SK-N-SH (cell line): ENCODE measurements around the gene TRAF5. TPM values are rescaled to one million over a fixed set of nuclear protein-coding genes. Genes with fewer than 3 reads are reported as not detected.
A peak's percentile ranks its signal among the peaks of the same experiment; 100 is the strongest.

Experiments used
- CTCF ChIA-PET: fragments of 300-600, 350-600 bp; formaldehyde crosslinking; extraction: SDS; loops from one replicate; lab custom pipeline; 2021; lab: Yijun Ruan, JAX
- POLR2A ChIA-PET: fragments of 350-600 bp; sonication (Branson Sonifier 250); formaldehyde crosslinking; extraction: SDS; loops from one replicate; lab custom pipeline; 2020; ENCODE audit warnings: antibody characterized with exemption, inconsistent platforms; lab: Yijun Ruan, JAX
- DNase-seq: peaks from one replicate; pipeline ENCODE4 v3.0.0; 2012
- H2AFZ ChIP-seq: fragments of 200-600 bp; sonication (generic); 2 replicates; pipeline ENCODE4 v1.8.1; 2016; ENCODE audit warnings: antibody characterized with exemption, mild to moderate bottlenecking, low read depth
- H3F3A ChIP-seq: fragments of 200-600 bp; sonication (generic); replicated peaks from 2 replicates; pipeline ENCODE3; 2016; ENCODE audit warnings: antibody characterized with exemption, mild to moderate bottlenecking; ENCODE audit not compliant: insufficient read depth
- H3K27ac ChIP-seq, 2 experiments: fragments of 200-500 bp in 1 of 2; fragments of 200-600 bp in 1 of 2; sonication (Bioruptor generic) in 1 of 2; sonication (generic), shearing (Covaris generic) in 1 of 2; 2 replicates each; pipeline versions ENCODE4 v1.5.1 to v1.6.1; 2014 to 2016; ENCODE audit warnings: low read depth in 2 of 2, inconsistent platforms in 1 of 2, low read length in 1 of 2, mild to moderate bottlenecking in 1 of 2, mixed read lengths in 1 of 2
- H3K27me3 ChIP-seq: fragments of 200-600 bp; sonication (generic), shearing (Covaris generic); 2 replicates; pipeline ENCODE4 v1.6.1; 2016; ENCODE audit warnings: mixed run types; ENCODE audit not compliant: insufficient read depth
- H3K36me3 ChIP-seq, 2 experiments: fragments of 200-500 bp in 1 of 2; fragments of 200-600 bp in 1 of 2; sonication (Bioruptor generic) in 1 of 2; sonication (generic) in 1 of 2; replicated peaks in 1 of 2; 2 replicates each; pipeline versions ENCODE3 to v1.5.1; 2014 to 2016; ENCODE audit warnings: low read length in 1 of 2, mild to moderate bottlenecking in 1 of 2; ENCODE audit not compliant: insufficient read depth in 2 of 2, control insufficient read depth in 1 of 2
- H3K4me1 ChIP-seq, 2 experiments: fragments of 200-500 bp in 1 of 2; fragments of 200-600 bp in 1 of 2; sonication (Bioruptor generic) in 1 of 2; sonication (generic), shearing (Covaris generic) in 1 of 2; 2 replicates each; pipeline versions ENCODE4 v1.5.1 to v1.6.1; 2014 to 2016; ENCODE audit warnings: low read depth in 1 of 2, low read length in 1 of 2, mixed run types in 1 of 2; ENCODE audit not compliant: insufficient read depth in 2 of 2, control insufficient read depth in 1 of 2
- H3K4me2 ChIP-seq: fragments of 200-600 bp; sonication (generic), shearing (Covaris generic); 2 replicates; pipeline ENCODE4 v1.6.1; 2017; ENCODE audit warnings: mixed run types
- H3K4me3 ChIP-seq, 2 experiments: fragments of 200-500 bp in 1 of 2; fragments of 200-600 bp in 1 of 2; sonication (Bioruptor generic) in 1 of 2; sonication (generic), shearing (Covaris generic) in 1 of 2; 2 replicates each; pipeline versions ENCODE4 v1.5.1 to v1.8.1; 2014 to 2016; ENCODE audit warnings: low read depth in 2 of 2, inconsistent platforms in 1 of 2, low read length in 1 of 2, mild to moderate bottlenecking in 1 of 2, mixed read lengths in 1 of 2, moderate library complexity in 1 of 2
- H3K79me2 ChIP-seq: fragments of 200-600 bp; sonication (generic); 2 replicates; pipeline ENCODE4 v1.8.1; 2017; ENCODE audit warnings: mild to moderate bottlenecking; ENCODE audit not compliant: insufficient read depth
- H3K9ac ChIP-seq: fragments of 200-600 bp; sonication (generic); 2 replicates; pipeline ENCODE4 v1.6.1; 2017; ENCODE audit warnings: mixed run types
- H3K9me2 ChIP-seq: fragments of 200-600 bp; sonication (generic); 2 replicates; pipeline ENCODE4 v1.6.1; 2017; ENCODE audit warnings: mixed run types
- H3K9me3 ChIP-seq: fragments of 200-600 bp; sonication (generic); 2 replicates; pipeline ENCODE4 v1.6.1; 2017; ENCODE audit warnings: mixed run types, mild to moderate bottlenecking, moderate library complexity
- H4K20me1 ChIP-seq: fragments of 200-600 bp; sonication (generic); 2 replicates; pipeline ENCODE4 v1.6.1; 2017; ENCODE audit warnings: mild to moderate bottlenecking, mixed run types; ENCODE audit not compliant: insufficient read depth
- CHD2 ChIP-seq: fragments of 150-350 bp; IDR thresholded peaks from 2 replicates; pipeline ENCODE4 v1.6.1; 2018; ENCODE audit warnings: low read length; ENCODE audit not compliant: partially characterized antibody
- ELF1 ChIP-seq: IDR thresholded peaks from 2 replicates; pipeline ENCODE4 v1.4.0; 2012
- EZH2phosphoT487 ChIP-seq: fragments of 200-600 bp; sonication (generic); IDR thresholded peaks from 2 replicates; pipeline ENCODE4 v1.6.1; 2017; ENCODE audit warnings: low read depth, mixed run types, mild to moderate bottlenecking, antibody characterized with exemption, moderate library complexity, borderline replicate concordance
- FOSL2 ChIP-seq: IDR thresholded peaks from 2 replicates; pipeline ENCODE4 v1.4.0; 2012; ENCODE audit warnings: low read depth, mild to moderate bottlenecking, moderate library complexity, borderline replicate concordance
- FOXM1 ChIP-seq: IDR thresholded peaks from 2 replicates; pipeline ENCODE4 v1.4.0; 2012; ENCODE audit warnings: low read depth, mild to moderate bottlenecking
- GABPA ChIP-seq: IDR thresholded peaks from 2 replicates; pipeline ENCODE4 v1.4.0; 2012; ENCODE audit warnings: low read depth, mild to moderate bottlenecking
- JUND ChIP-seq: IDR thresholded peaks from 2 replicates; pipeline ENCODE4 v1.4.0; 2012
- MEF2A ChIP-seq: IDR thresholded peaks from 2 replicates; pipeline ENCODE4 v1.4.0; 2012; ENCODE audit warnings: low read depth, borderline replicate concordance
- NFIC ChIP-seq: IDR thresholded peaks from 2 replicates; pipeline ENCODE4 v1.4.0; 2012; ENCODE audit warnings: borderline replicate concordance
- POLR2AphosphoS5 ChIP-seq: IDR thresholded peaks from 2 replicates; pipeline ENCODE4 v1.6.1; 2012; ENCODE audit warnings: low read depth, low read length
- RAD21 ChIP-seq: IDR thresholded peaks from 2 replicates; pipeline ENCODE4 v1.6.1; 2012; ENCODE audit warnings: mild to moderate bottlenecking, low read length
- RXRA ChIP-seq: IDR thresholded peaks from 2 replicates; pipeline ENCODE4 v1.4.0; 2012; ENCODE audit warnings: low read depth, mild to moderate bottlenecking, borderline replicate concordance
- SIN3A ChIP-seq: IDR thresholded peaks from 2 replicates; pipeline ENCODE4 v1.6.1; 2012; ENCODE audit warnings: low read depth, mild to moderate bottlenecking, low read length, moderate library complexity, borderline replicate concordance
- SMC3 ChIP-seq: IDR thresholded peaks from 2 replicates; pipeline ENCODE4 v1.6.1; 2012; ENCODE audit warnings: low read depth, low read length, improper control_type of control experiment
- TCF12 ChIP-seq: IDR thresholded peaks from 2 replicates; pipeline ENCODE4 v1.4.0; 2012
- TEAD4 ChIP-seq: IDR thresholded peaks from 2 replicates; pipeline ENCODE4 v1.4.0; 2012; ENCODE audit warnings: mild to moderate bottlenecking, borderline replicate concordance; ENCODE audit not compliant: insufficient read depth
- YY1 ChIP-seq: IDR thresholded peaks from 2 replicates; pipeline ENCODE4 v1.4.0; 2012; ENCODE audit warnings: low read depth, mild to moderate bottlenecking
- WGBS: methylation state at CpG from one replicate; pipeline ENCODE4 v1.1.6; 2017; ENCODE audit warnings: low lambda C conversion rate; 5-methylcytosine and 5-hydroxymethylcytosine counted together
- polyA plus RNA-seq, 3 experiments: library from polyadenylated mRNA; depleted of rRNA; stranded (reverse); fragments of >200 nt; gene quantifications; 2 replicates each; pipeline ENCODE4 v1.2.3, GENCODE V29; 2012
- TF ChIP-seq, protein P1 (sequence below): IDR thresholded peaks from 2 replicates; pipeline ENCODE4 v1.4.0; 2012; ENCODE audit warnings: low read depth, borderline replicate concordance
- TF ChIP-seq, protein P2 (sequence below): IDR thresholded peaks from 2 replicates; pipeline ENCODE4 v1.6.1; 2012; ENCODE audit warnings: mild to moderate bottlenecking, low read depth, low read length, moderate library complexity
- TF ChIP-seq, protein P3 (sequence below): fragments of 200-600 bp; sonication (generic); IDR thresholded peaks from 2 replicates; pipeline ENCODE4 v1.6.1; 2017; ENCODE audit warnings: antibody characterized with exemption, mild to moderate bottlenecking, moderate library complexity
- TF ChIP-seq, protein P4 (sequence below): IDR thresholded peaks from 2 replicates; pipeline ENCODE4 v1.4.0; 2012; ENCODE audit warnings: low read depth, borderline replicate concordance
- TF ChIP-seq, protein P5 (sequence below): IDR thresholded peaks from 2 replicates; pipeline ENCODE4; 2012
- TF ChIP-seq, protein P6 (sequence below): fragments of 150-350 bp; IDR thresholded peaks from 2 replicates; pipeline ENCODE4 v1.6.1; 2016; ENCODE audit warnings: mild to moderate bottlenecking, low read depth, low read length

Gene TRAF5
- polyA plus RNA-seq, 1 of the 3 experiments (the other 2 are of a cell fraction), result 7.6 TPM

DNA sequence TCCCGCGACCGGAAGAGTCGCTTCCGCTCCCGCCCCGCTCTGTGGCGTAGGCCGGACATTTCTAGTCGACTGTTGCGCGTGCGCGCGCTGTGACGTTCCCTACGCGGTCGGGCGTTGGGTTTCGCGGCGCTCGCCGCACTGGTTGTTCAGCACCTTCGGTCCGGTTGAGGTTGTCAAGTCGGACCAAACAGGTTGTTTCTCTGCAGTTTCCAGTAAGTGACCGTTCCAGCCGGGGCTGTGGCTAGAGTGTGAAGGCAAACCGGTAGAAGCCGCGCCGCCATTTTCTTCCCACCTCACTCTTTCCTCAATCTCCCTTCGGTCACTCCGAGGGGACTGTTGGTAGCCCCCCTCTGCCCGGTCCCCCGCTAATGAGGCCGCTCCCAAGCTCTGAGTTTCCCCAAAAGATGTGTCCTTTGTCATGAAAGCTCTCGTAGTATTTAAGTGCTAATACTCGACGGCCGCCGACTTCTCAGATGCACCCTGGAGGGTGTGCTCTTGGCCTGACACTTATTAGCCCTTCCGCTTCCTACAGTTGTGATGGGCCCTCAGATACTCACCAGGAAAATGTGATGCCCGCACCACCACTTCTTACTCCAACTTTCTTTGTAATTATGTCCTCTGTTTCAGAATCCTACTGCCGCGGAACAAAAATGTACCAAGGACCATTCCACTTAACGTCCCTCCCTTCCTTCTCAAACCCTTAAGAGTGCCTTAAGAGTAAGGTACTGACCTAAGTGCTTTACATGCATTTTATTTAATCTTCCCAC, 56.3 kb downstream of the TRAF5 start:
- Histone ChIP-seq H3K79me2 (0 out of 2 replicates have a peak, but pooled peaks cover 12% of the 10 kb centered on the region), H3K4me3 (peak overlapping the region; percentile 80 to 82), H3F3A (peaks cover 20% of the 10 kb centered on the region), H2AFZ (peak overlapping the region; percentile 95), H3K4me2 (peak overlapping the region; percentile 81), H3K4me1 (peaks cover 0 to 6% of the 10 kb centered on the region in 2 experiments; a peak in 2 of 4 replicates), H3K9me3 (no peaks in the 10 kb centered on the region), H3K27me3 (no peaks in the 10 kb centered on the region), H3K9ac (peak overlapping the region; percentile 89), H3K27ac (peak overlapping the region; percentile 90 to 97), H3K36me3 (no peaks in the 10 kb centered on the region), H4K20me1 (no peaks in the 10 kb centered on the region), H3K9me2 (no peaks in the 10 kb centered on the region)
- DNase-seq, result peak; percentile 93
- POLR2A ChIA-PET, result interaction anchor here (0.5 to 0.8 kb wide), 2 partner anchors 56 to 57 kb away, joined by 3 read pairs; partner anchors contain the start of gene TRAF5
- 1% methylated on average over 47 of the region's 49 CpGs for WGBS
- CTCF ChIA-PET, result interaction anchor here (0.6 to 1.5 kb wide), 6 partner anchors 59 to 272 kb away, joined by 3 to 5 read pairs (median 3); no protein-coding TSS in a partner anchor
- TF ChIP-seq, protein P1, sequence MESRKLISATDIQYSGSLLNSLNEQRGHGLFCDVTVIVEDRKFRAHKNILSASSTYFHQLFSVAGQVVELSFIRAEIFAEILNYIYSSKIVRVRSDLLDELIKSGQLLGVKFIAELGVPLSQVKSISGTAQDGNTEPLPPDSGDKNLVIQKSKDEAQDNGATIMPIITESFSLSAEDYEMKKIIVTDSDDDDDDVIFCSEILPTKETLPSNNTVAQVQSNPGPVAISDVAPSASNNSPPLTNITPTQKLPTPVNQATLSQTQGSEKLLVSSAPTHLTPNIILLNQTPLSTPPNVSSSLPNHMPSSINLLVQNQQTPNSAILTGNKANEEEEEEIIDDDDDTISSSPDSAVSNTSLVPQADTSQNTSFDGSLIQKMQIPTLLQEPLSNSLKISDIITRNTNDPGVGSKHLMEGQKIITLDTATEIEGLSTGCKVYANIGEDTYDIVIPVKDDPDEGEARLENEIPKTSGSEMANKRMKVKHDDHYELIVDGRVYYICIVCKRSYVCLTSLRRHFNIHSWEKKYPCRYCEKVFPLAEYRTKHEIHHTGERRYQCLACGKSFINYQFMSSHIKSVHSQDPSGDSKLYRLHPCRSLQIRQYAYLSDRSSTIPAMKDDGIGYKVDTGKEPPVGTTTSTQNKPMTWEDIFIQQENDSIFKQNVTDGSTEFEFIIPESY, result no peak
- TF ChIP-seq NFIC, result no peak
- no peak for TF ChIP-seq FOXM1
- TF ChIP-seq FOSL2, result no peak
- no peak for TF ChIP-seq JUND
- TF ChIP-seq TCF12, result no peak
- peak; percentile 88 for TF ChIP-seq YY1
- no peak for TF ChIP-seq SIN3A
- no peak for TF ChIP-seq RAD21
- TF ChIP-seq, protein P2, sequence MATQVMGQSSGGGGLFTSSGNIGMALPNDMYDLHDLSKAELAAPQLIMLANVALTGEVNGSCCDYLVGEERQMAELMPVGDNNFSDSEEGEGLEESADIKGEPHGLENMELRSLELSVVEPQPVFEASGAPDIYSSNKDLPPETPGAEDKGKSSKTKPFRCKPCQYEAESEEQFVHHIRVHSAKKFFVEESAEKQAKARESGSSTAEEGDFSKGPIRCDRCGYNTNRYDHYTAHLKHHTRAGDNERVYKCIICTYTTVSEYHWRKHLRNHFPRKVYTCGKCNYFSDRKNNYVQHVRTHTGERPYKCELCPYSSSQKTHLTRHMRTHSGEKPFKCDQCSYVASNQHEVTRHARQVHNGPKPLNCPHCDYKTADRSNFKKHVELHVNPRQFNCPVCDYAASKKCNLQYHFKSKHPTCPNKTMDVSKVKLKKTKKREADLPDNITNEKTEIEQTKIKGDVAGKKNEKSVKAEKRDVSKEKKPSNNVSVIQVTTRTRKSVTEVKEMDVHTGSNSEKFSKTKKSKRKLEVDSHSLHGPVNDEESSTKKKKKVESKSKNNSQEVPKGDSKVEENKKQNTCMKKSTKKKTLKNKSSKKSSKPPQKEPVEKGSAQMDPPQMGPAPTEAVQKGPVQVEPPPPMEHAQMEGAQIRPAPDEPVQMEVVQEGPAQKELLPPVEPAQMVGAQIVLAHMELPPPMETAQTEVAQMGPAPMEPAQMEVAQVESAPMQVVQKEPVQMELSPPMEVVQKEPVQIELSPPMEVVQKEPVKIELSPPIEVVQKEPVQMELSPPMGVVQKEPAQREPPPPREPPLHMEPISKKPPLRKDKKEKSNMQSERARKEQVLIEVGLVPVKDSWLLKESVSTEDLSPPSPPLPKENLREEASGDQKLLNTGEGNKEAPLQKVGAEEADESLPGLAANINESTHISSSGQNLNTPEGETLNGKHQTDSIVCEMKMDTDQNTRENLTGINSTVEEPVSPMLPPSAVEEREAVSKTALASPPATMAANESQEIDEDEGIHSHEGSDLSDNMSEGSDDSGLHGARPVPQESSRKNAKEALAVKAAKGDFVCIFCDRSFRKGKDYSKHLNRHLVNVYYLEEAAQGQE, result no peak
- peak; percentile 64 for TF ChIP-seq GABPA
- no peak for TF ChIP-seq SMC3
- TF ChIP-seq, protein P3, sequence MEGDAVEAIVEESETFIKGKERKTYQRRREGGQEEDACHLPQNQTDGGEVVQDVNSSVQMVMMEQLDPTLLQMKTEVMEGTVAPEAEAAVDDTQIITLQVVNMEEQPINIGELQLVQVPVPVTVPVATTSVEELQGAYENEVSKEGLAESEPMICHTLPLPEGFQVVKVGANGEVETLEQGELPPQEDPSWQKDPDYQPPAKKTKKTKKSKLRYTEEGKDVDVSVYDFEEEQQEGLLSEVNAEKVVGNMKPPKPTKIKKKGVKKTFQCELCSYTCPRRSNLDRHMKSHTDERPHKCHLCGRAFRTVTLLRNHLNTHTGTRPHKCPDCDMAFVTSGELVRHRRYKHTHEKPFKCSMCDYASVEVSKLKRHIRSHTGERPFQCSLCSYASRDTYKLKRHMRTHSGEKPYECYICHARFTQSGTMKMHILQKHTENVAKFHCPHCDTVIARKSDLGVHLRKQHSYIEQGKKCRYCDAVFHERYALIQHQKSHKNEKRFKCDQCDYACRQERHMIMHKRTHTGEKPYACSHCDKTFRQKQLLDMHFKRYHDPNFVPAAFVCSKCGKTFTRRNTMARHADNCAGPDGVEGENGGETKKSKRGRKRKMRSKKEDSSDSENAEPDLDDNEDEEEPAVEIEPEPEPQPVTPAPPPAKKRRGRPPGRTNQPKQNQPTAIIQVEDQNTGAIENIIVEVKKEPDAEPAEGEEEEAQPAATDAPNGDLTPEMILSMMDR, result no peak
- TF ChIP-seq, protein P4, sequence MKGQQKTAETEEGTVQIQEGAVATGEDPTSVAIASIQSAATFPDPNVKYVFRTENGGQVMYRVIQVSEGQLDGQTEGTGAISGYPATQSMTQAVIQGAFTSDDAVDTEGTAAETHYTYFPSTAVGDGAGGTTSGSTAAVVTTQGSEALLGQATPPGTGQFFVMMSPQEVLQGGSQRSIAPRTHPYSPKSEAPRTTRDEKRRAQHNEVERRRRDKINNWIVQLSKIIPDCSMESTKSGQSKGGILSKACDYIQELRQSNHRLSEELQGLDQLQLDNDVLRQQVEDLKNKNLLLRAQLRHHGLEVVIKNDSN, result no peak
- no peak for TF ChIP-seq MEF2A
- no peak for TF ChIP-seq RXRA
- no peak for TF ChIP-seq CHD2
- TF ChIP-seq, protein P5, sequence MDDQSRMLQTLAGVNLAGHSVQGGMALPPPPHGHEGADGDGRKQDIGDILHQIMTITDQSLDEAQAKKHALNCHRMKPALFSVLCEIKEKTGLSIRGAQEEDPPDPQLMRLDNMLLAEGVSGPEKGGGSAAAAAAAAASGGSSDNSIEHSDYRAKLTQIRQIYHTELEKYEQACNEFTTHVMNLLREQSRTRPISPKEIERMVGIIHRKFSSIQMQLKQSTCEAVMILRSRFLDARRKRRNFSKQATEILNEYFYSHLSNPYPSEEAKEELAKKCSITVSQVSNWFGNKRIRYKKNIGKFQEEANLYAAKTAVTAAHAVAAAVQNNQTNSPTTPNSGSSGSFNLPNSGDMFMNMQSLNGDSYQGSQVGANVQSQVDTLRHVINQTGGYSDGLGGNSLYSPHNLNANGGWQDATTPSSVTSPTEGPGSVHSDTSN, result no peak
- no peak for TF ChIP-seq EZH2phosphoT487
- TF ChIP-seq ELF1, result peak; percentile 73; the same call in 1 of the 2 replicates
- TF ChIP-seq POLR2AphosphoS5, result peak; percentile 99
- TF ChIP-seq, protein P6, sequence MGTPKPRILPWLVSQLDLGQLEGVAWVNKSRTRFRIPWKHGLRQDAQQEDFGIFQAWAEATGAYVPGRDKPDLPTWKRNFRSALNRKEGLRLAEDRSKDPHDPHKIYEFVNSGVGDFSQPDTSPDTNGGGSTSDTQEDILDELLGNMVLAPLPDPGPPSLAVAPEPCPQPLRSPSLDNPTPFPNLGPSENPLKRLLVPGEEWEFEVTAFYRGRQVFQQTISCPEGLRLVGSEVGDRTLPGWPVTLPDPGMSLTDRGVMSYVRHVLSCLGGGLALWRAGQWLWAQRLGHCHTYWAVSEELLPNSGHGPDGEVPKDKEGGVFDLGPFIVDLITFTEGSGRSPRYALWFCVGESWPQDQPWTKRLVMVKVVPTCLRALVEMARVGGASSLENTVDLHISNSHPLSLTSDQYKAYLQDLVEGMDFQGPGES, result no peak
- no peak for TF ChIP-seq TEAD4
